ENCODE data around the gene HBD. TPM values are rescaled to one million over a fixed set of nuclear protein-coding genes. Genes with fewer than 3 reads are reported as not detected.

HBD gene
- total and polyA plus RNA-seq, 9 of the 15 experiments (the other 6 are each of a cell fraction or from before 2014, with no cell fraction given), result 11.8 to 169 (median 36.0) TPM

DNA sequence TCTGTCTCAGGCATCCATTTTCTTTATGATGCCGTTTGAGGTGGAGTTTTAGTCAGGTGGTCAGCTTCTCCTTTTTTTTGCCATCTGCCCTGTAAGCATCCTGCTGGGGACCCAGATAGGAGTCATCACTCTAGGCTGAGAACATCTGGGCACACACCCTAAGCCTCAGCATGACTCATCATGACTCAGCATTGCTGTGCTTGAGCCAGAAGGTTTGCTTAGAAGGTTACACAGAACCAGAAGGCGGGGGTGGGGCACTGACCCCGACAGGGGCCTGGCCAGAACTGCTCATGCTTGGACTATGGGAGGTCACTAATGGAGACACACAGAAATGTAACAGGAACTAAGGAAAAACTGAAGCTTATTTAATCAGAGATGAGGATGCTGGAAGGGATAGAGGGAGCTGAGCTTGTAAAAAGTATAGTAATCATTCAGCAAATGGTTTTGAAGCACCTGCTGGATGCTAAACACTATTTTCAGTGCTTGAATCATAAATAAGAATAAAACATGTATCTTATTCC, 46.4 kb upstream of the HBD start (continued):
- TF ChIP-seq, protein P1, sequence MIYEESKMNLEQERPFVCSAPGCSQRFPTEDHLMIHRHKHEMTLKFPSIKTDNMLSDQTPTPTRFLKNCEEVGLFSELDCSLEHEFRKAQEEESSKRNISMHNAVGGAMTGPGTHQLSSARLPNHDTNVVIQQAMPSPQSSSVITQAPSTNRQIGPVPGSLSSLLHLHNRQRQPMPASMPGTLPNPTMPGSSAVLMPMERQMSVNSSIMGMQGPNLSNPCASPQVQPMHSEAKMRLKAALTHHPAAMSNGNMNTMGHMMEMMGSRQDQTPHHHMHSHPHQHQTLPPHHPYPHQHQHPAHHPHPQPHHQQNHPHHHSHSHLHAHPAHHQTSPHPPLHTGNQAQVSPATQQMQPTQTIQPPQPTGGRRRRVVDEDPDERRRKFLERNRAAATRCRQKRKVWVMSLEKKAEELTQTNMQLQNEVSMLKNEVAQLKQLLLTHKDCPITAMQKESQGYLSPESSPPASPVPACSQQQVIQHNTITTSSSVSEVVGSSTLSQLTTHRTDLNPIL (CRISPR knock-in tag; IDR thresholded peaks at IDR 0.05), result no peak; the same call in 1 of the 2 replicates
- TF ChIP-seq RFX1 (IDR thresholded peaks at IDR 0.05) (peak; percentile 45), ZC3H4 (CRISPR knock-in tag; IDR thresholded peaks at IDR 0.05; ENCODE audit: borderline replicate concordance) (no peak), TRIM24 (IDR thresholded peaks at IDR 0.05) (peak; percentile 99), ZFX (CRISPR knock-in tag; IDR thresholded peaks at IDR 0.05) (0 out of 2 replicates have a peak, but pooled peaks have one; percentile 11), DACH1 (IDR thresholded peaks at IDR 0.05; ENCODE audit: partially characterized antibody) (peak; percentile 82), SMAD3 (CRISPR knock-in tag; conservative IDR thresholded peaks at IDR 0.05) (peak; percentile 92), KLF13 (tag; IDR thresholded peaks at IDR 0.05; ENCODE audit: borderline replicate concordance, low read depth) (no peak), MEF2A (IDR thresholded peaks at IDR 0.05; ENCODE audit: control insufficient read depth, low read depth, low read length) (peak; percentile 60), MYC (IDR thresholded peaks at IDR 0.05; ENCODE audit: low read depth, low read length) (peak; percentile 82), MYC (CRISPR knock-in tag; IDR thresholded peaks at IDR 0.05; ENCODE audit: borderline replicate concordance, low read depth) (no peak), ZNF384 (IDR thresholded peaks at IDR 0.05; ENCODE audit: low read depth, low read length) (peak; percentile 97), JUND (IDR thresholded peaks at IDR 0.05; ENCODE audit: borderline replicate concordance, low read depth, low read length) (peak; percentile 100), JUND (tag; IDR thresholded peaks at IDR 0.05; ENCODE audit: borderline replicate concordance, low read depth, low read length) (peak; percentile 100)
- TF ChIP-seq, protein P2, sequence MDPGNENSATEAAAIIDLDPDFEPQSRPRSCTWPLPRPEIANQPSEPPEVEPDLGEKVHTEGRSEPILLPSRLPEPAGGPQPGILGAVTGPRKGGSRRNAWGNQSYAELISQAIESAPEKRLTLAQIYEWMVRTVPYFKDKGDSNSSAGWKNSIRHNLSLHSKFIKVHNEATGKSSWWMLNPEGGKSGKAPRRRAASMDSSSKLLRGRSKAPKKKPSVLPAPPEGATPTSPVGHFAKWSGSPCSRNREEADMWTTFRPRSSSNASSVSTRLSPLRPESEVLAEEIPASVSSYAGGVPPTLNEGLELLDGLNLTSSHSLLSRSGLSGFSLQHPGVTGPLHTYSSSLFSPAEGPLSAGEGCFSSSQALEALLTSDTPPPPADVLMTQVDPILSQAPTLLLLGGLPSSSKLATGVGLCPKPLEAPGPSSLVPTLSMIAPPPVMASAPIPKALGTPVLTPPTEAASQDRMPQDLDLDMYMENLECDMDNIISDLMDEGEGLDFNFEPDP (CRISPR knock-in tag; IDR thresholded peaks at IDR 0.05), result 0 out of 2 replicates have a peak, but pooled peaks have one; percentile 55
- TF ChIP-seq, protein P3, sequence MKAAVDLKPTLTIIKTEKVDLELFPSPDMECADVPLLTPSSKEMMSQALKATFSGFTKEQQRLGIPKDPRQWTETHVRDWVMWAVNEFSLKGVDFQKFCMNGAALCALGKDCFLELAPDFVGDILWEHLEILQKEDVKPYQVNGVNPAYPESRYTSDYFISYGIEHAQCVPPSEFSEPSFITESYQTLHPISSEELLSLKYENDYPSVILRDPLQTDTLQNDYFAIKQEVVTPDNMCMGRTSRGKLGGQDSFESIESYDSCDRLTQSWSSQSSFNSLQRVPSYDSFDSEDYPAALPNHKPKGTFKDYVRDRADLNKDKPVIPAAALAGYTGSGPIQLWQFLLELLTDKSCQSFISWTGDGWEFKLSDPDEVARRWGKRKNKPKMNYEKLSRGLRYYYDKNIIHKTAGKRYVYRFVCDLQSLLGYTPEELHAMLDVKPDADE (conservative IDR thresholded peaks at IDR 0.05; ENCODE audit: control insufficient read depth, low read depth, low read length), result peak; percentile 94
- TF ChIP-seq, protein P4, sequence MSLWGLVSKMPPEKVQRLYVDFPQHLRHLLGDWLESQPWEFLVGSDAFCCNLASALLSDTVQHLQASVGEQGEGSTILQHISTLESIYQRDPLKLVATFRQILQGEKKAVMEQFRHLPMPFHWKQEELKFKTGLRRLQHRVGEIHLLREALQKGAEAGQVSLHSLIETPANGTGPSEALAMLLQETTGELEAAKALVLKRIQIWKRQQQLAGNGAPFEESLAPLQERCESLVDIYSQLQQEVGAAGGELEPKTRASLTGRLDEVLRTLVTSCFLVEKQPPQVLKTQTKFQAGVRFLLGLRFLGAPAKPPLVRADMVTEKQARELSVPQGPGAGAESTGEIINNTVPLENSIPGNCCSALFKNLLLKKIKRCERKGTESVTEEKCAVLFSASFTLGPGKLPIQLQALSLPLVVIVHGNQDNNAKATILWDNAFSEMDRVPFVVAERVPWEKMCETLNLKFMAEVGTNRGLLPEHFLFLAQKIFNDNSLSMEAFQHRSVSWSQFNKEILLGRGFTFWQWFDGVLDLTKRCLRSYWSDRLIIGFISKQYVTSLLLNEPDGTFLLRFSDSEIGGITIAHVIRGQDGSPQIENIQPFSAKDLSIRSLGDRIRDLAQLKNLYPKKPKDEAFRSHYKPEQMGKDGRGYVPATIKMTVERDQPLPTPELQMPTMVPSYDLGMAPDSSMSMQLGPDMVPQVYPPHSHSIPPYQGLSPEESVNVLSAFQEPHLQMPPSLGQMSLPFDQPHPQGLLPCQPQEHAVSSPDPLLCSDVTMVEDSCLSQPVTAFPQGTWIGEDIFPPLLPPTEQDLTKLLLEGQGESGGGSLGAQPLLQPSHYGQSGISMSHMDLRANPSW (CRISPR knock-in tag; IDR thresholded peaks at IDR 0.05), result peak; percentile 71; the same call in 1 of the 2 replicates
- TF ChIP-seq, protein P5, sequence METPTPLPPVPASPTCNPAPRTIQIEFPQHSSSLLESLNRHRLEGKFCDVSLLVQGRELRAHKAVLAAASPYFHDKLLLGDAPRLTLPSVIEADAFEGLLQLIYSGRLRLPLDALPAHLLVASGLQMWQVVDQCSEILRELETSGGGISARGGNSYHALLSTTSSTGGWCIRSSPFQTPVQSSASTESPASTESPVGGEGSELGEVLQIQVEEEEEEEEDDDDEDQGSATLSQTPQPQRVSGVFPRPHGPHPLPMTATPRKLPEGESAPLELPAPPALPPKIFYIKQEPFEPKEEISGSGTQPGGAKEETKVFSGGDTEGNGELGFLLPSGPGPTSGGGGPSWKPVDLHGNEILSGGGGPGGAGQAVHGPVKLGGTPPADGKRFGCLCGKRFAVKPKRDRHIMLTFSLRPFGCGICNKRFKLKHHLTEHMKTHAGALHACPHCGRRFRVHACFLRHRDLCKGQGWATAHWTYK (CRISPR knock-in tag; IDR thresholded peaks at IDR 0.05), result peak; percentile 88

Data from K562 (cell line).